OCI-LY7 (cell line): ENCODE data around the gene SLC29A1. TPM values are rescaled to one million over a fixed set of nuclear protein-coding genes. Genes with fewer than 3 reads are reported as not detected.

ENCODE experiments used
- BruUV-seq: library from RNA; stranded (reverse); fragments of 400-500 nt; replicated peaks from 2 replicates; lab custom pipeline; 2021; lab: Mats Ljungman, UMichigan
- CTCF ChIA-PET: fragments of 300-600 bp; sonication (Branson Sonifier 250); formaldehyde crosslinking; loops from one replicate; lab custom pipeline; 2022; ENCODE audit warnings: antibody characterized with exemption; ENCODE audit not compliant: unreplicated experiment; lab: Charles Lee
- POLR2A ChIA-PET: fragments of 300-600 bp; sonication (Branson Sonifier 250); formaldehyde crosslinking; loops from one replicate; lab custom pipeline; 2022; ENCODE audit warnings: antibody characterized with exemption; lab: Charles Lee
- DNase-seq: peaks from one replicate; pipeline ENCODE4 v3.0.0-alpha.2; 2015; ENCODE audit warnings: low spot score
- H2AFZ ChIP-seq: fragments of 200-600 bp; sonication (generic), shearing (Covaris generic); 2 replicates; pipeline ENCODE4 v1.6.1; 2014; ENCODE audit warnings: mild to moderate bottlenecking, antibody characterized with exemption, low read length, moderate library complexity
- H3K27ac ChIP-seq: fragments of 200-600 bp; sonication (generic); 2 replicates; pipeline ENCODE4 v1.5.1; 2014; ENCODE audit warnings: mixed run types, low read depth, mild to moderate bottlenecking, moderate library complexity, low read length, inconsistent platforms; ENCODE audit not compliant: poor library complexity, severe bottlenecking
- H3K36me3 ChIP-seq: fragments of 200-600 bp; sonication (generic); 2 replicates; pipeline ENCODE4 v1.6.1; 2014; ENCODE audit warnings: mild to moderate bottlenecking, antibody characterized with exemption, low read length, moderate library complexity, mixed read lengths; ENCODE audit not compliant: insufficient read depth
- H3K4me1 ChIP-seq: fragments of 200-600 bp; sonication (generic); 2 replicates; pipeline ENCODE4 v1.5.1; 2014; ENCODE audit warnings: mild to moderate bottlenecking, low read length; ENCODE audit not compliant: insufficient read depth, poor library complexity, severe bottlenecking
- H3K4me2 ChIP-seq: fragments of 200-600 bp; sonication (generic); 2 replicates; pipeline ENCODE4 v1.6.1; 2014; ENCODE audit warnings: mild to moderate bottlenecking, low read length
- H3K4me3 ChIP-seq: fragments of 200-600 bp; sonication (generic); 2 replicates; pipeline ENCODE4 v1.5.1; 2014; ENCODE audit warnings: mild to moderate bottlenecking, low read depth, low read length; ENCODE audit not compliant: poor library complexity, severe bottlenecking
- H3K79me2 ChIP-seq: fragments of 200-600 bp; sonication (generic); 2 replicates; pipeline ENCODE4 v1.6.1; 2016; ENCODE audit warnings: low read depth, mild to moderate bottlenecking, low read length, moderate library complexity, mixed read lengths; ENCODE audit not compliant: insufficient read depth
- H3K9me2 ChIP-seq: fragments of 200-600 bp; sonication (generic); 2 replicates; pipeline ENCODE4 v1.6.1; 2016; ENCODE audit warnings: mild to moderate bottlenecking, low read length, mixed read lengths; ENCODE audit not compliant: insufficient read depth
- H3K9me3 ChIP-seq: fragments of 200-600 bp; sonication (generic); 2 replicates; pipeline ENCODE4 v1.6.1; 2014; ENCODE audit warnings: mild to moderate bottlenecking, mixed run types, low read length, mixed read lengths
- H4K20me1 ChIP-seq: fragments of 200-600 bp; sonication (generic); 2 replicates; pipeline ENCODE4 v1.6.1; 2014; ENCODE audit warnings: mild to moderate bottlenecking, antibody characterized with exemption, low read length, moderate library complexity, mixed read lengths; ENCODE audit not compliant: insufficient read depth
- CTCF ChIP-seq: fragments of 200-600 bp; sonication (generic); conservative IDR thresholded peaks from 2 replicates; pipeline ENCODE4 v1.5.1; 2014; ENCODE audit warnings: mild to moderate bottlenecking, antibody characterized with exemption, low read length, moderate library complexity, mixed read lengths
- EZH2phosphoT487 ChIP-seq: fragments of 200-600 bp; sonication (generic); IDR thresholded peaks from 2 replicates; pipeline ENCODE4 v1.6.1; 2018; ENCODE audit warnings: low read depth, borderline replicate concordance, mild to moderate bottlenecking, mixed run types, antibody characterized with exemption, low read length, moderate library complexity, mixed read lengths
- intact Hi-C: fragments of 100-400 bp; cut with micrococcal nuclease; formaldehyde crosslinking; loops from one replicate; pipeline ENCODE4 v1.10.0; 2022; ENCODE audit not compliant: unreplicated experiment
- total RNA-seq, 2 experiments: library from RNA; depleted of rRNA in 1 of 2; stranded (reverse); fragments of >200 nt in 1 of 2; shearing (Covaris generic) in 1 of 2; gene quantifications; 2 replicates each; pipeline ENCODE4 v1.2.3, GENCODE V29; 2014 to 2022

SLC29A1 gene
- total RNA-seq, 2 experiments from 2014 or later: 52.6 to 64.6 TPM

- Histone ChIP-seq H3K4me2 (peak overlapping the region; percentile 46), H3K4me1 (peaks cover 82% of the 10 kb centered on the region), H3K9me2 (no peaks in the 10 kb centered on the region), H2AFZ (0 out of 2 replicates have a peak overlapping the region, but pooled peaks have one; percentile 30), H3K79me2 (peaks cover 26% of the 10 kb centered on the region), H3K27ac (peak overlapping the region; percentile 56), H4K20me1 (peaks cover 10% of the 10 kb centered on the region), H3K36me3 (no peaks in the 10 kb centered on the region), H3K9me3 (no peaks in the 10 kb centered on the region), H3K4me3 (no peak overlapping the region)
- DNase-seq: peak; percentile 85
- ChIA-PET POLR2A (interaction anchor here (0.6 kb wide), 3 partner anchors 29 to 793 kb away, joined by 3 to 6 read pairs (median 3); no protein-coding TSS in a partner anchor), CTCF (interaction anchor here (0.6 to 0.7 kb wide), 8 partner anchors 26 to 585 kb away, joined by 3 to 9 read pairs (median 4); no protein-coding TSS in a partner anchor)
- intact Hi-C loops: loop anchor here (2.0 to 10.0 kb wide), 3 partner anchors 13 to 517 kb away; partner anchors contain the start of gene VEGFA
- BruUV-seq: no TSS peak
- TF ChIP-seq EZH2phosphoT487: no peak
- TF ChIP-seq CTCF: peak; percentile 81
Measured at GRCh38 chr6:44221291-44221960, 2.0 kb upstream of the SLC29A1 start.

GRCh38 chr6:44221961-44222335 is 1.4 kb upstream of the SLC29A1 start:
- peaks cover 10% of the 10 kb centered on the region for H4K20me1 ChIP-seq
- no peak overlapping the region for H2AFZ ChIP-seq
- DNase-seq: no peak
- no peak for TF ChIP-seq CTCF
- no peak for TF ChIP-seq EZH2phosphoT487
- peaks cover 79% of the 10 kb centered on the region for H3K4me1 ChIP-seq
- POLR2A ChIA-PET: interaction anchor here (0.6 kb wide), 3 partner anchors 29 to 793 kb away, joined by 3 to 6 read pairs (median 3); no protein-coding TSS in a partner anchor
- no peak overlapping the region for H3K27ac ChIP-seq
- no peaks in the 10 kb centered on the region; the same call in 1 of the 2 replicates for H3K36me3 ChIP-seq
- intact Hi-C loops: loop anchor here (2.0 to 10.0 kb wide), 4 partner anchors 13 to 517 kb away; partner anchors contain the start of genes HSP90AB1 and VEGFA
- CTCF ChIA-PET: interaction anchor here (0.6 to 0.7 kb wide), 8 partner anchors 26 to 586 kb away, joined by 3 to 9 read pairs (median 4); no protein-coding TSS in a partner anchor
- H3K4me3 ChIP-seq: no peak overlapping the region
- no peaks in the 10 kb centered on the region for H3K9me2 ChIP-seq
- H3K9me3 ChIP-seq: no peaks in the 10 kb centered on the region
- peaks cover 27% of the 10 kb centered on the region for H3K79me2 ChIP-seq
- no TSS peak for BruUV-seq
- H3K4me2 ChIP-seq: peak overlapping the region; percentile 69
